Measurements from ENCODE around the gene WWOX. TPM values are rescaled to one million over a fixed set of nuclear protein-coding genes. Genes with fewer than 3 reads are reported as not detected.

WWOX gene
- total and polyA plus RNA-seq, 2 of the 4 experiments (the other 2 are of a cell fraction): 2.7 to 5.4 TPM

DNA sequence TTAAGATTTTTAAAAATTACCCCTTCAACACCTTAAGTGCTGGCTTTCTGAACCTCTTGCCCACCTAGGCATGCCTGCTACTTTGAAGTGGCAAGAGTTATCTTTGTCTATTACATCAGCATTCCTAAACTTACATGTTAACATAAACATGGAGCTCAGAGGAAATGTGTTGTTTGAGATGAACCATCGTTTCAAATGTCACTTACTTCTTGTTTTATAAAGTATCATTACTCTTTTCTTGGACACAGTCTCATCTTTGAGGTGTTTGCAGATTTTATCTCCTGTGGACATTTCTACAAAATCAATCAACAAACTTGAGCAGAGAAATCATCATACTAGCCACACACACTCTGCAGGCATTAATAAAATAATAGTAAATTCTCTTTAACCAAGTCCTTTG, 184.9 kb downstream of the WWOX start:
- DNase-seq: no peak
- dilution Hi-C loops (cut with HindIII; ENCODE audit: low sequenced_read_pairs, unreplicated experiment): no loop called here
- H3K9ac ChIP-seq (ENCODE audit: low read depth, low read length): no peak overlapping the region

More for the DNA sequence above, 184.9 kb downstream of the WWOX start:
- no peak for ATAC-seq (ENCODE audit: low read depth)
- Histone ChIP-seq H2BK5ac (ENCODE audit: low read depth, low read length, poor library complexity, severe bottlenecking) (no peak overlapping the region), H3K56ac (ENCODE audit: extremely low read depth, insufficient read depth, low read length) (no peak overlapping the region), H2AFZ (replicated peaks; ENCODE audit: low read length, poor library complexity) (no peak overlapping the region), H2AK9ac (replicated peaks; ENCODE audit: low read depth, low read length, poor library complexity) (no peak overlapping the region), H2BK120ac (ENCODE audit: low read depth, low read length) (no peak overlapping the region), H3K27ac (ENCODE audit: insufficient read depth, low read length) (no peak overlapping the region), H4K8ac (ENCODE audit: low read depth in 2 of 2, low read length in 2 of 2) (no peak overlapping the region), H2AK5ac (ENCODE audit: low read depth, low read length) (no peak overlapping the region), H3K23ac (ENCODE audit: low read depth, low read length) (no peak overlapping the region), H4K91ac (ENCODE audit: insufficient read depth, low read depth, low read length) (no peak overlapping the region), H4K20me1 (ENCODE audit: insufficient read depth, low read length) (no peaks in the 10 kb centered on the region), H3K4ac (ENCODE audit: low read depth, low read length) (no peak overlapping the region), H3K79me1 (ENCODE audit: low read depth in 1 of 2, low read length in 2 of 2) (no peaks in the 10 kb centered on the region), H3K4me3 (ENCODE audit: insufficient read depth, low read depth, low read length) (no peak overlapping the region), H2BK20ac (ENCODE audit: low read depth, low read length) (no peak overlapping the region), H4K5ac (ENCODE audit: low read depth, low read length) (no peak overlapping the region), H3K18ac (ENCODE audit: low read depth, low read length) (no peak overlapping the region), H3K9me3 (ENCODE audit: control insufficient read depth, insufficient read depth, low read length) (peaks cover 6% of the 10 kb centered on the region), H3K4me1 (ENCODE audit: control insufficient read depth, insufficient read depth, low read length) (no peaks in the 10 kb centered on the region), H2BK15ac (ENCODE audit: low read depth, low read length) (no peak overlapping the region), H3K27me3 (ENCODE audit: control insufficient read depth, insufficient read depth, low read length) (no peaks in the 10 kb centered on the region), H3K4me2 (ENCODE audit: low read depth, low read length) (no peak overlapping the region), H3K14ac (replicated peaks; ENCODE audit: low read depth, low read length) (no peak overlapping the region), H3K9me1 (ENCODE audit: insufficient read depth, low read length) (no peaks in the 10 kb centered on the region), H3K36me3 (ENCODE audit: control insufficient read depth, insufficient read depth, low read length) (no peaks in the 10 kb centered on the region)
- CTCF ChIA-PET: no interaction called here
- in situ Hi-C loops (cut with MboI; ENCODE audit: low sequenced_read_pairs) (no loop called here), intact Hi-C loops (cut with micrococcal nuclease) (no loop called here)
- no CpG with 5 or more reads among the region's 1 CpG for WGBS, 2 experiments (ENCODE audit: extremely low coverage in 2 of 2, insufficient read length in 1 of 2)
- TF ChIP-seq, protein P1, sequence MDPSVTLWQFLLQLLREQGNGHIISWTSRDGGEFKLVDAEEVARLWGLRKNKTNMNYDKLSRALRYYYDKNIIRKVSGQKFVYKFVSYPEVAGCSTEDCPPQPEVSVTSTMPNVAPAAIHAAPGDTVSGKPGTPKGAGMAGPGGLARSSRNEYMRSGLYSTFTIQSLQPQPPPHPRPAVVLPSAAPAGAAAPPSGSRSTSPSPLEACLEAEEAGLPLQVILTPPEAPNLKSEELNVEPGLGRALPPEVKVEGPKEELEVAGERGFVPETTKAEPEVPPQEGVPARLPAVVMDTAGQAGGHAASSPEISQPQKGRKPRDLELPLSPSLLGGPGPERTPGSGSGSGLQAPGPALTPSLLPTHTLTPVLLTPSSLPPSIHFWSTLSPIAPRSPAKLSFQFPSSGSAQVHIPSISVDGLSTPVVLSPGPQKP (IDR thresholded peaks at IDR 0.05; ENCODE audit: borderline replicate concordance, low read depth, low read length): no peak
- TF ChIP-seq NFE2L2 (IDR thresholded peaks at IDR 0.05; ENCODE audit: low read depth, low read length) (no peak), POLR2A (IDR thresholded peaks at IDR 0.05; ENCODE audit: low read depth, low read length) (no peak), RAD21 (IDR thresholded peaks at IDR 0.05; ENCODE audit: low read length) (no peak), BHLHE40 (IDR thresholded peaks at IDR 0.05; ENCODE audit: low read depth, low read length) (no peak), MAZ (IDR thresholded peaks at IDR 0.05; ENCODE audit: borderline replicate concordance, low read depth, low read length) (no peak), RCOR1 (IDR thresholded peaks at IDR 0.05; ENCODE audit: insufficient replicate concordance, low read length) (no peak), RFX5 (IDR thresholded peaks at IDR 0.05; ENCODE audit: low read depth, low read length) (no peak), MXI1 (IDR thresholded peaks at IDR 0.05; ENCODE audit: borderline replicate concordance, low read depth, low read length) (no peak), SMC3 (IDR thresholded peaks at IDR 0.05; ENCODE audit: low read depth, low read length) (no peak), CEBPB (IDR thresholded peaks at IDR 0.05; ENCODE audit: low read depth, low read length) (no peak), CHD1 (IDR thresholded peaks at IDR 0.05; ENCODE audit: low read depth, low read length) (no peak), MAFK (IDR thresholded peaks at IDR 0.05; ENCODE audit: low read depth, low read length) (no peak), FOS (IDR thresholded peaks at IDR 0.05; ENCODE audit: low read depth, low read length) (no peak)
- TF ChIP-seq, protein P2, sequence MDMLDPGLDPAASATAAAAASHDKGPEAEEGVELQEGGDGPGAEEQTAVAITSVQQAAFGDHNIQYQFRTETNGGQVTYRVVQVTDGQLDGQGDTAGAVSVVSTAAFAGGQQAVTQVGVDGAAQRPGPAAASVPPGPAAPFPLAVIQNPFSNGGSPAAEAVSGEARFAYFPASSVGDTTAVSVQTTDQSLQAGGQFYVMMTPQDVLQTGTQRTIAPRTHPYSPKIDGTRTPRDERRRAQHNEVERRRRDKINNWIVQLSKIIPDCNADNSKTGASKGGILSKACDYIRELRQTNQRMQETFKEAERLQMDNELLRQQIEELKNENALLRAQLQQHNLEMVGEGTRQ (IDR thresholded peaks at IDR 0.05; ENCODE audit: low read depth, low read length): no peak
- TF ChIP-seq, protein P3, sequence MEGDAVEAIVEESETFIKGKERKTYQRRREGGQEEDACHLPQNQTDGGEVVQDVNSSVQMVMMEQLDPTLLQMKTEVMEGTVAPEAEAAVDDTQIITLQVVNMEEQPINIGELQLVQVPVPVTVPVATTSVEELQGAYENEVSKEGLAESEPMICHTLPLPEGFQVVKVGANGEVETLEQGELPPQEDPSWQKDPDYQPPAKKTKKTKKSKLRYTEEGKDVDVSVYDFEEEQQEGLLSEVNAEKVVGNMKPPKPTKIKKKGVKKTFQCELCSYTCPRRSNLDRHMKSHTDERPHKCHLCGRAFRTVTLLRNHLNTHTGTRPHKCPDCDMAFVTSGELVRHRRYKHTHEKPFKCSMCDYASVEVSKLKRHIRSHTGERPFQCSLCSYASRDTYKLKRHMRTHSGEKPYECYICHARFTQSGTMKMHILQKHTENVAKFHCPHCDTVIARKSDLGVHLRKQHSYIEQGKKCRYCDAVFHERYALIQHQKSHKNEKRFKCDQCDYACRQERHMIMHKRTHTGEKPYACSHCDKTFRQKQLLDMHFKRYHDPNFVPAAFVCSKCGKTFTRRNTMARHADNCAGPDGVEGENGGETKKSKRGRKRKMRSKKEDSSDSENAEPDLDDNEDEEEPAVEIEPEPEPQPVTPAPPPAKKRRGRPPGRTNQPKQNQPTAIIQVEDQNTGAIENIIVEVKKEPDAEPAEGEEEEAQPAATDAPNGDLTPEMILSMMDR (conservative IDR thresholded peaks at IDR 0.05; ENCODE audit: low read depth, low read length): no peak
- POLR2A ChIA-PET (ENCODE audit: unreplicated experiment): no interaction called here
- BruUV-seq (replicated peaks): no TSS peak
